Activated gamma-delta T cell treated with Interleukin-2 at 50 U/mL for 16 hours (primary cell): Measurements from ENCODE around the gene LYG1.
A peak's percentile ranks its signal among the peaks of the same experiment; 100 is the strongest.
"Not testable (repeated sequence)": the region's sequence is repeated elsewhere in the genome, so short reads cannot be mapped to it uniquely, and the experiment has no call there.

ENCODE experiments used
- DNase-seq: peaks from one replicate; pipeline ENCODE4 v3.0.0-alpha.2; 2020

Gene LYG1

GRCh38 chr2:99301097-99301496 is at the start of gene LYG1:
TSS of gene LYG1 (minus strand) at chr2:99301197. CDS start at chr2:99295670, 5,527 bp downstream.
- not testable (repeated sequence) for DNase-seq

GRCh38 chr2:99350194-99350593 is 49.2 kb upstream of the LYG1 start:
- DNase-seq, result no peak

GRCh38 chr2:99348173-99348572 is 47.2 kb upstream of the LYG1 start:
- DNase-seq, result no peak

DNA sequence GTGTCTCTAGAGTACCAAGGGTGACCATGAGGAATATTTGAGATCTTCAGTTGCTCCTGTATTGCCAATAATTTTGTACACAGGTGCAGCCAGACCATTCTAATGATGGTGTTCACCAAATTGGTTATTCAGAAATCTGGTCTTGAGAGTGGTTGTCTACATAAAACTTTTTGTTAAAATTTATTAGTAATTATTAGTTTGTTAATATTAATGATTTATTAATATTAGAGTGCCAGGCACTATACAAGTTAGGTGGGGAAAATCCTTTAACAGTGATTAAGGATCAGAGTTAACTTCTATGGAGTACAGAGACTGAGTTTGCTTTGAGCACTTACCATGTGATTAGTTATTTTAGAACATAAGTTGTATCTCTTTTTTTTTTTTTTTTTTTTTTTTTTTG is 45.2 kb upstream of the LYG1 start:
- no peak for DNase-seq

DNA sequence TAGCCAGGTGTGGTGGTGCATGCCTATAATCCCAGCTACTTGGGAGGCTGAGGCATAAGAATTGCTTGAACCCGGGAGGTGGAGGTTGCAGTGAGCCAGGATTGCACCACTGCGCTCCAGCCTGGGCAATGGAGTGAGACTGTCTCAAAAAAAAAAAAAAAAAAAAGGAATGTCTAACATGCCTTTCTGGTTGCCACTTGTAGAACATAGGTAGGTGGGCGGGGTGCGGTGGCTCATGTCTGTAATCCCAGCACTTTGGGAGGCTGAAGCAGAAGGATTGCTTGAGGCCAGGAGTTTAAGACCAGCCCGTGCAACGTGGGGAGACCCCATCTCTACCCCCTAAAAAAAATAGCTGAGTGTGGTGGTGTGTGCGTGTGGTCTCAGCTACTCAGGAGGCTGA is 44.4 kb upstream of the LYG1 start:
- not testable (repeated sequence) for DNase-seq

- DNase-seq, result no peak
Measured at GRCh38 chr2:99342536-99342935, 41.5 kb upstream of the LYG1 start.

DNA sequence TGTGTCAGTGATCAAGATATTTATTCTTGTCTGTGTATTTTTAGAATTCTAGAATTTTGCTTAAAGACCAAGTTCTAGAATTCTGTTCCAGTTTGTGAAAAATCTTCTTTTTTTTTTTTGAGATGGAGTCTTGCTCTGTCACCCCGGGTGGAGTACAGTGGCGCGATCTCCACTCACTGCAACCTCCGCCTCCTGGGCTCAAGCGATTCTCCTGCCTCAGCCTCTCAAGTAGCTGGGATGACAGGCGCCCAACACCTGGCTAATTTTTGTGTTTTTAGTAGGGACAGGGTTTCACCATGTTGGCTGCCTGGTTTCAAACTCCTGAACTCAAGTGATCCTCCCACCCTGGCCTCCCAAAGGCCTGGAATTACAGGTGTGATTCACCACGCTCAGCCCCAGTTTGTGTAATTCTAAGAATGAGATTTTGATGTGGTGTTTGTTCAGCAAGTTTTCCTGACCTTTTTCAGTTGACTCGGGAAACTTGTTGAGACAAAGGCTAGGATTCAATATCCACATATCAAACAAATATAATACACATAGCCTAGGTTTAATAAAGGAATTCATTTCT is 39.8 kb upstream of the LYG1 start:
- DNase-seq, result no peak

GRCh38 chr2:99338029-99338585 is 37.1 kb upstream of the LYG1 start:
- DNase-seq, result no peak

- DNase-seq, result peak; percentile 94
Measured at GRCh38 chr2:99337113-99338028, 36.4 kb upstream of the LYG1 start, which contains the start of gene EIF5B. TSS of gene EIF5B (plus strand) at chr2:99337389. CDS start at chr2:99337555, 166 bp downstream.

DNA sequence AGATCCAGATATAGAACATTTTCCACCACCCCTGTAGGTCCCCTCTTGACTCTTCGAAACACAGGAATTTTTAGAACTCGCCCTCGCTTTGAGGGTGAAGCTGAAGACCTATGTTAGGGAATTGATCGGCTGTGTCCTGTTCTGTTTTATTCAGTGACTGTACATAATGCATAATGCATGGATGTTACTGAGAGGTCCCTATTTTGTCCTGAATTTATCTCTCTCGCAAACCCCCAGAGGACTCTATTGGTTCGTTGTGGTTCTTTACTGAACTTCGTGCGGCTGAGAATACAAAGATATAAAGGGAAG is 35.8 kb upstream of the LYG1 start:
- no peak for DNase-seq

DNA sequence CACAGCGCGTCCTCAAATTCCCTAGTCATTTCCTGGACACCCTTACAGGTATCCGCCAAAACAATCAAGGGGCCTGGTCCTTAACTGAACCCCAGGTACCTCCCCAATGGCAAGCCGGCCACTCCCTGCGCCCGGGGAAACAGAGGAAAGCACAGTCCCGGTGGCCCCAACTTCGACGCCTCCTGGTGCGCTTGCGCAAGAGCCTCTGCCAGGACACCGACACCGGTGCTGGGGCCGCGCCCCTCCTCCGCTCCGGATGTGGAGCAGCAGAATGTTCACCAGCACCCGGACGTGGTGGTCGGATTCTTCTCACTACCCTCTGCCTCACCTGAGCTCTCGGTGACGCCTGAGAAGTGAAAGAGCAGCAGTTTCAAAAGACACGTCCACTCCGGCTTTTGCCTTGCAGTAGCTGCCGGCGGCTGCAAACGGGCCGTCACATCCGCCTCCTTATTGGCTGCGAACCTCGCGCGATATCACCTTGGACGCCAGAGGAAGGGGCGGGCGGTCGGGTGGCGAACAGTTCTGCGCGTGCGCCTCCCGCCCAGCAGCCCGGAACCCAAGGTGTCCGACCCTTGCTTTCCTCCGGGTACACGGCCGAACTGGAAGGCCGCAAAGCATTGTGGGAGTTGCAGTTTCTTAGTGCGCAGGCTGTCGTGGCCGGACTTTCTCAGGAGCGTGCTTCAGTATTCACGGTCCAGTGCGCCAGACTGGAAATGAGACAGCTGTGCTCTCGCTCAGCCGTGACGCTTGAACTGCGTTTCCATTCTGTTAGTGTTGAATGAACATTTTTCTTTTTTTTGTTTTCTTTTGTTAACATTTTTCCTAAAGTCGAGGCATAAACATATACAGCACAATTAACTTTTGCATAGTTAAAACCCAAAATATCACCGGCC is 35.2 kb upstream of the LYG1 start, which contains the start of gene TXNDC9:
Gene TXNDC9, minus strand, starts transcription at position 423 of the 893 bp plus-strand sequence. CDS start 3,123 bp downstream, outside the sequence.
- peak; percentile 97 for DNase-seq

DNA sequence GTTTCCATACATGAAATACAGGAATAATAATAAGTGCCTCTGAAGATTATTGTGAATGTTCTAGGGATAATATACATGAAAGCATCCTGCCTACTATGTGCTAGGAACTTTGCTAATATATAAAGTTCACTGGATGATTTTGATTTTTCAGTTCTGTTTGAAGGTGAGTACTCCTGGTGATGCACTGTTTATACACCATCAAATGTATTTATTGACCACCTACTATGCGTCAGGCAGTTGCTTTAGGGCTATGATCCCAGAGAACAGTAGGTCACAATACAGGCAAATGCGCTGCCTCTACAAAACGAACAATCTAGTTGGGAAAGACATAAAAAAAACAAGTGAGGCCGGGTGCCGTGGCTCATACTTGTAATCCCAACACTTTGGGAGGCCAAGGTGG is 24.4 kb upstream of the LYG1 start:
- DNase-seq, result no peak

DNA sequence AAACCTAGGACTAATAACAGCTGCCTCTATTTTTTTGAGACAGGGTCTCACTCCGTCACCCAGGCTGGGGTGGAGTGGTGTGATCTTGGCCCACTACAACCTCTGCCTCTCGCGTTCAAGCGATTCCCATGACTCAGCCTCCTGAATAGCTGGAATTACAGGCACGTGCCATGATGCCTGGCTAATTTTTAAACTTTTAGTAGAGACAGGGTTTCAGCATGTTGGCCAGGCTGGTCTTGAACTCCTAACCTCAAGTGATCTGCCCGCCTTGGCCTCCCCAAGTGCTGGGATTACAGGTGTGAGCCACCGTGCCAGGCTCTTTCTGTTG is 16.8 kb upstream of the LYG1 start:
- not testable (repeated sequence) for DNase-seq

GRCh38 chr2:99317161-99317872 is 16.3 kb upstream of the LYG1 start:
- DNase-seq, result no peak

- no peak for DNase-seq
Measured at GRCh38 chr2:99299580-99299979, 1.4 kb downstream of the LYG1 start.

DNA sequence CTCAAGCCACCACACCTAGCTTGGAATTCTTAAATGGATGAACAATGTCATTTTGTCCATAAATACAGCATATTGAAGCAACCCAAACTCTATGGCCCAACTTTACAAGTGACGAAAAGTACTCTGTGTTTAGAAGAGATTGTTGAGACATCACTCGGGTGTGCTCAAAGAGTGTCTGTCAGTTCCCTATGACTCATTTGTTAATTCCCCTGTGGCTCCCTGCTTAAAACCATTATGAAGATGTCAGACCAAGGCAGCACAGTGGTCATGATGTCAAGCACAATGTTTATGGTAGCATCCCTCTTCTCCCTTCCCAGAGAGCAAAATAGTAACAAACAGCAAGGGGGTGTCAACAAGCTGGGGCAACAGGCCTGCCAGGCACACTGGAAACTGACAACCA is 3.0 kb downstream of the LYG1 start:
- DNase-seq, result no peak

GRCh38 chr2:99285526-99285925 is 15.5 kb downstream of the LYG1 start:
- no peak for DNase-seq

DNA sequence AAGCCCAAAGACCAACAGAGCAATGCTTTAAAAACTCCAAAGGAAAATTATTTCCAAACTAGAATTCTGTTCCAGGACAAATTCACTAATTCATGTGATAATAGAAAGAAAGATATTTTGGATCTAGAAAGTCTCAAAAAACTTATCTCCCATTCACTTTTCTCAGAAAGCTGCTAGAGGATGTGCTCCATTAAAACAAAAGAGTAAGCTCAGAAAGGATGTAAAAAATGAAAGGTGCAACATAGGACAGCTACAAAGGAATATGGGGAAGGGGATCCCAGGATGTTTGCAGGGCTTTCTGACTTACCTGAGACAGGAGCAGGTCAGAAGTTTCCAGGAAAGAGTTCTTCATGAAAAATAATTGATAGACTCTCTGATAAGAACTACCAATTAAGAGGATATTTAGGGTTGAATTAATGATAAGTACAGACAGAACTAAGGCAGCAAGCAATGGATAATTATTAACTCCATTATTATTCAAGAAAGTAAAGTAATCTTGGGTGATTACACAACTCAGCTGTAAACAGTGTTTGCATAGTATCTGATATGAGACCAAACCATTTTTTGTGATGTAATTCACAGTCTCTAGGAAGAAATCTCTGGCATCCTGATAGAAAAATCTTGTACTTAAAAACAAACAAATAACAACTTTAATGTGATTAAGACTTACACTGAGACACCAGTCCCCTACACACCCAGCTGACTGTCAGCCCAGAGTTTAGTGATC is 20.9 kb downstream of the LYG1 start:
- no peak for DNase-seq

DNA sequence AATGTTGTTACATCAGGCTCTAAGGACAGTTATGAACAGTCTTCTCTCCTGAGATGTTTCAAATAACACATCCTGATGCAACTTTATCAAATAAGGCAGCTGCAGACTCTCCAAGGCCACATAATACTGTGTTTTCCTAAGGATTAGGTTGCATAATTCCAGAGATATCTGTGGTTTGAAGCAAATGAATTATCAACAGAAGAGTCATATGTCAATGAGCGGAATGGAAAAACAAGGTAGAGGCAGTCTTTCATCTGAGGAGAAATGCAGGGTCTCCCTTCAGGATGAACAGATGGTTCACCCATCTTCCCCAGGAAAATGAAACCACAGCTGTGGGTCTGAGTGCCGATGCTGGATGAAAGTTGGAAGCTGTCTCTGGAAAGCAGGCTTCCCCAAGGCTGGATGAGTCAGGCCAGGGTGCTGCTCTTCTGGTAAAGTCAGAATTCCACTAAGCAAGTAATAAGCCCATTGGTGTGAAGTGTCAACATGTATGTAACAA is 22.2 kb downstream of the LYG1 start:
- DNase-seq, result no peak

GRCh38 chr2:99278195-99278765 is 22.7 kb downstream of the LYG1 start:
- DNase-seq, result not testable (repeated sequence)

DNA sequence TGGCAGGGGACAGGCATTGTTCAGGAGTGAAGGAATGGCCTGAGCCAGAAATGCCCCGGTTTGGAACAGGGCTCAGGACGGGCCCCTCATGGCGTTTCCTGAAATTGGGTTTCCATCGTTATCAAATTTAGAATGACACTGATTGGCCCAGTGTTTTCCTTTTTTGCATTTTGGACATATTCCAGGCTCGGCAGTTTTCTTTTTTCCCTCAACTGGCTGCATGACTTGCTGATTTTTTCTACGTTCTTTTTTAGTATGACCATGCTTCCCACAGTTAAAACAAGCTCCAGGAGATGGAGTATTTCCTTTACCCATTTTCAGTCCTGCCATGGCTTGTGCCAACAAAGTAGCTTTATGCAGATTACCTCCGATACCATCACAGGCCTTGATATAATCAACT is 25.1 kb downstream of the LYG1 start:
- no peak for DNase-seq
